Cardiac septum (tissue), 1 donor: ENCODE results near the gene CCDC88C. TPM values are rescaled to one million over a fixed set of nuclear protein-coding genes. Genes with fewer than 3 reads are reported as not detected.

ENCODE experiments used
- DNase-seq: peaks from one replicate; pipeline ENCODE4 v3.0.0-alpha.2; 2020; ENCODE audit warnings: low spot score
- intact Hi-C: fragments of 100-400 bp; cut with DNase I; formaldehyde crosslinking; loops from one replicate; pipeline ENCODE4 v1.14.0; 2022
- total RNA-seq: library from RNA; stranded (reverse); fragmentation: NEBNext Ultra II Directional; extraction: Animal tissue kit (Norgen Biotek cat#: 25700); gene quantifications from one replicate; pipeline ENCODE4 v1.2.1, GENCODE V29; 2021
- donor health status: DM: no; HTN: no; CAD: no.

CCDC88C gene
- total RNA-seq, 1 donor from 2014 or later: 2.6 TPM

DNA sequence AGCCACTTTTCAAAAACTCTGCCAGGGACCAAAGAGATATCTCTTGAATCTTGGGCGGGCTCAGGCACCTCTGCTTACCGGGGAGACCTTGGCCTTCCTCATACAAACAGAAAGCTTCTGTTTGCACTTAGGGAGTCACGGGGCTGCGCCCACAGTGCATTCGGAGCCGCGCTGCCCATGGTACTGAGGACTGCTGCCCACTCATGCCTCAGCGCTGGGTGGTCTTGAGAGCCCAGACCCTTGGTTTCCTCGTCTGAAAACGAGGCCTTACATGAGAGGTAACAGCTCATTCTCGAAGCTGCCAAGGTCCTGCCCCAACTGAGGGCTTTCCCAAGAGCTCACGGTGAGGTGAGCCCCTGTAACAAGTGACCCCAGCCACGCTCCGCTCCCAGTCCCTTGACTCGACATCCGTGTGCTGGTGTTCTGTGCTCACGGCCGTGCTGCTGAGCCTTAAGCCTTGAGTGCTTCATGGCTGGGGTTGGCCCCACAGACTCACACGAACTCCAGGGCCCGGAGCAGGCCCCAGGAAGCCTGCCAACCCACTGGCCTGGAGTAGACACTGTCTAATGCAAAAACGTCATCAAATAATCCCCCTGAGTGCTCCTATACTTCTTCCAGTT lies 125.7 kb downstream of the CCDC88C start:
- intact Hi-C loops: no loop called here
- no peak for DNase-seq

DNA sequence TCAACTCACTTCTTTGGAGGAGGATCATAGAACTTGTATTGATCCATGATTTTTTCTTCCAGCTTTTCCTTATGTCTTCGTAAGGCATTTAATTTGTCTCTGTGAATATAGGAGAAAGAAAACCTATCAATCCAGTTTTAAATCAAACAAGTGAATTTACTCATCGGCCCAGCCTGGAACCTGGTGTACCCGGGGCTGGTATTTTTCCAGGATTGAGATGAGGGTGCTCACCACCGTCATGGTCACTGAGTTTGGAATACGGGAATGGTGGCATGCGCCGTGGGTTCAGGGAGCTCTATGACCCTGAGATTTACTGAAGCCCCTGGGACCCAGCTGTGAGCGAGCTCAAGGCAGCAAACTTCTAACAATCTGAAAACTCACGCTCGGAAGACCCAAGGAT lies 126.6 kb downstream of the CCDC88C start:
- no peak for DNase-seq
- intact Hi-C loops: no loop called here

DNA sequence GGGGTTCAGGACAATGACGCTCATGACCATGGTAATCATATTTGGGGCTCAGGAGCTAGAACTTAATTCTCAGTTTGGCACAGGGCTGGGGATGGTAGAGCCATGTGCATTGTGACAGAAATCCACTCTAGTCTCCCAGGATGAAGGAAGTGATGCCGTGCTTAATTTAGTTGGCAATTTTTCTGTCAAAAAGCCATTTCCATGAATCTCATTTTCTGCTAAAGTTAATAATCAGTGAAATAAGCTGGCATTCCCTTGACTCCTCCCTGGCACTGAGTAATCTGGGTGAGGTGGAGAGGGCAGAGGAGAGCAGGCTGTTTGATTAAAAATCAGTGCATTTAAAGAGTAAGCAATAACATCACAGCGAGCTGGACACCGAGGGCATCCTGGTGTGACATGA lies 128.2 kb downstream of the CCDC88C start:
- intact Hi-C loops: loop anchor here (5.0 kb wide), 1 partner anchor 387 kb away; no protein-coding TSS in a partner anchor
- no peak for DNase-seq

DNA sequence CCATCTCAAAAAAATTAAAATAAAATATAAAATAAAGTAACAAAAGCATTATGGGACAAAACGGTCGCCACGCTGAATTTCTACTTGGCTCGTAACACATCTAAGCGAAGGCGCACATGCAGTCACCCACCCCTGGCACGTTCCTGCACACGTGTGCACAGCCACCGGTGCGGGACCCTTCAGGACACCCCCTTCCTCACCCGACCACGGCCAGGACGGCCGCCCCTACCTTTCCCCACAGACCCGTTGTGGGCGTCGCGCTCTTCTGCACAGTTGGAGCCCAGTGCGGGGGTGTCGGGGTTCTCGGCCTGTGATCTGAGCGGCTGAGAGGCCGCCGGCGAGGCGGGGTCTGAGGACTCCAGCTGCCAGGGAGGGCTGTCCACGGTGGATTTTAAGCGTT lies 128.7 kb downstream of the CCDC88C start:
- peak; percentile 56 for DNase-seq
- intact Hi-C loops: loop anchor here (5.0 kb wide), 1 partner anchor 387 kb away; no protein-coding TSS in a partner anchor

DNA sequence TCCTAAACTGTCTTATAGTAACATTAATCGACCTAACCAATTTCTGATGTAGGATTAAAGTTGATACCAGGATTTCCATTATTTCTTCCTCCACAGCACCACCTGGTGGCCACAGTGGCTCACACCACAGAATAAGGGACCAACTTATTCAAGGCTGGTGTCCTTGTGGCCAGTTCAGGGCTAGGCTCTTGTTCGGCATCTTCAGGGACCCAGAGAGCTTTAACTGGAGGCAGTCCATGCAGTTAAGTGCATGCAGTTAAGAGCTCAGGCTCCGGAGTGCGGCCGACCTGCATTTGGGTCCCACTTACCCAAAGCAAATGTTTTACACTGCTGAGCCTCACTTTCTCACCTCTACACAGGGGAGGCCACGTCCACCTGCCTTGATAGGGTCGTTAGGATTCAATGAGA lies 131.1 kb downstream of the CCDC88C start:
- intact Hi-C loops: loop anchor here (2.0 to 5.0 kb wide), 2 partner anchors 108 to 384 kb away; no protein-coding TSS in a partner anchor

DNA sequence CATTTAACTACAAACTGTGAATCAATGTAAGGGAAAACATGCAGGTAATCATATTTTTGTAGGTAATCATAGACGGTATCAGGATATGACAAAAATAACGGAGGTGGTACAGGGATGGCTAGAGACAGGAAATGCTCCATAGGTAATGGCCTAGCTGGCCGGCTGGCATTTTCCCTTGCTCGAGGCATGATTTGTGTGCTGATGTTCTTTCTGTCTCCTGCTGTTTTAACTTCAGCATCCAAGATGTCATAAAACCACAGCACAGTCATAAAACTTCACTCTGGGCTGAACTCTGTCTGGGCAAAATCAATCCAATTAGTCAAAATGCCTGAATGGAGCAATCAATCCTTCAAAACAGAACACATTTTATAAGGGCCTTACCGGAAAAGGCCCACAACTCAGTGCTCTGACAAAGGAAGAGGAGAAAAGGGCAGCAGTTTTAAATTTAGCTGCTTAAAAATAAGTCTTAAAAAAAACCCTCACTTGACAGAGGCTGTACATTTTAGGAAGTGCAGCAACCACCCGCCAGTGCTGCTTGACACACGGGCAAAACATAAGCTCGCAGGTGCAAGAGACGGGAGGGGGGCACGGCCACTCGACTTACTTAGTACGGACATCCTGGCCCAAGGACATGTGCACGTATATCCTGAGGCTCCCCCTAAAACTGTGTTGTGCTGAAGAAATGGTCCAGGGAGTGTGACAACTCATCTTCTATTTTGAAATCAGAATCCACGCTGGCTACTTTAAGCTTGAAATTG lies 132.7 kb downstream of the CCDC88C start:
- intact Hi-C loops: loop anchor here (5.0 kb wide), 1 partner anchor 383 kb away; no protein-coding TSS in a partner anchor
- DNase-seq: no peak

More for the DNA sequence above, 131.1 kb downstream of the CCDC88C start:
- peak; percentile 87 for DNase-seq

DNA sequence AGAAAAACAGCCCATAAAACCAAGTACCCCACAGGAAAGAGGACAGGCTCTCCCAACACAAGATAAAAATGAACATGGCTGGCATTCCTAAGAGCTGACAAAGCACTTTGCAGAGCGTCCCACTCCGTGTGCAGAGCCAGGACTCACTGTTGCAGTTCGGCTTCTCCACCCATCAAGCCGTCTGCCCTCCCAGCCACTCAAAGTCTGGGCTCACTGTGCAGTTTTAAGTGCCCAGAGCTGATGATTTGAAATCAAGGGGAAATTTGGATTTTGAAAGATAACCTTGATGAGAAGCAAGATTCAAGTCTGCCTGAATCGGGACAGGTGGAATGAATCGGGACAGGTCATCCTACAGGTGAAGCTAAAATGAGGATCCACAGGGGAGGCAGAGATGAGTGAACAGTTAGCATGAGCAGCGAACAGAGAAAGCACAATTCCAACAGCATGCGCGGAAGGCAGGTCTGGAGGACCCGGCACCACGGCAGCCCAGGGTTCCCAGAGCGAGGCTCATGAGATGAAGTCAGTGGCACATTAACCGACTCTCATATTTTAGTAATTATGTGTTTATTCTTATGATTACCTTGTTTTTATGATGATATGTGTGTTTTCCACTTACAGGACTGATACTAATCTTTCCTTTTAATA lies 133.4 kb downstream of the CCDC88C start:
- DNase-seq: no peak
- intact Hi-C loops: no loop called here

DNA sequence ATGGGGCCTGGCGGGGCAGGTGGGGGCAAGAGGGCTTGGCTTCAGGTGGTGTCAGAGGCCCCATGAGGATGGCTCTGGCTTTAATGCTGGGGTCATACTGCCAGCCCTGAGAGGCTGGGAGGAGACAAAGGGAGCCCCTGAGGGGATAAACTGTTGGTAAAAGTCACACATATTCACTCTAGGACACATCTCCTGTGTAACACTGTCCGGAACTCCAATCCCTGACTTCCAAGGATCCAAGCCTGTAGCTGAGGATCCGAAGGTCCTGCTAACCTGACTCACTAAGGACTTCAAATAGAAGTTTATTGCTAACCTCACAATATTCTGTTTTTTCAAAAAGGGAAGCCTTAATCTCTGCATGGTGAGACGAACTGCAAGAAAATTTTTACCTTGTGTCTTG lies 134.0 kb downstream of the CCDC88C start:
- intact Hi-C loops: no loop called here
- no peak for DNase-seq

DNA sequence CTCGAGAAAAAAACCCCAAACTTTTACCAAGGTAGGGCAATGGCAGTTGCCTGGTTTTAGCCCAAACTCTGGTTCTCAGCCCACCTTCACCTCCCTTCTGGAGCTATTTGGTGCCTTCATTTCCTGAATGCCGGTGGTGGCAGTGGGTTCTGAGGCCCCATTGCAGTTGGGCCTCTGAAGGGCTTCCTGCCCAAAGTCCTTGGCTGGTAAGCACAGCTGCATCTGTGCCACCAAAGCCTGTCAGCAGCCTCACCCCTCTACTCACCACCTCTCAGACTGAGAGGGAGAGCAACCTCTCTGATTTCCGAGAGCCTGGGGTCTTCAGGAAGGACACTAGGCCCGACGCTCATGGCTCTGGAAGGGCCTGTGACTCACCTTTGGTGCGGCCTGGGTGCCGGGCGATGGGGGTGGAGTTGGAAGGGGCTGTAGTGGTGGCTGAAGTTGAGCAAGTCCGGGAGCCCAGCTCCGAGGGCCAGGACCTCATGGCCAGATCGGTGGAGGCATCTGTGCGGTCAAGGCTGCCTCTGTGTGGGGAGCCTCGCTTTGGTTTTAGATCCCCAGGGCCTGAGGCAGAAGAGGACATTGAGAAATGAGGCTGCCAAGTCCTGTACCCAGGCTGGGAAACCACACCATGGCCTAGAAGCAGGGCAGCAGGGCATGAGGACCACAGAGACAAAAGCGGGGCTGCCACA lies 134.5 kb downstream of the CCDC88C start:
- DNase-seq: peak; percentile 59
- intact Hi-C loops: no loop called here

DNA sequence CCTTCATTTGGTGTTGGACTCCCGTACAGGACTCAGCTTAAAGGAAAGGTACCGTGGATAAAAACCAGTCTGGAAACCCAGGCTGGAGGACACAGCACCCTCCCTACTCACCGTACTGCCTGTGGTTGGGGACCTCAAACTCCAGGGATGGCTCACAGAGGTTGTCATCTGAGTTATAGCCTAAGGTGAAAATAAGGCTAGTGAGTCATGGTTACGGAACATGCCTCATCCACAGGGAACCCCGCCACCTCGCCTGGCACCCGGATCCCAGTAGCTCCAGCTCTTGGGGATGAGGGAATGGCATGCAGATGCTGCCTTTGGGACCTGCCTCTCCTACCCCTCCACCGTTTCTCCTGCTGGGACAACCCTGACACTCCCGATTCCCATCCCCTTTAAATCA lies 136.3 kb downstream of the CCDC88C start:
- peak; percentile 49 for DNase-seq
- intact Hi-C loops: no loop called here

DNA sequence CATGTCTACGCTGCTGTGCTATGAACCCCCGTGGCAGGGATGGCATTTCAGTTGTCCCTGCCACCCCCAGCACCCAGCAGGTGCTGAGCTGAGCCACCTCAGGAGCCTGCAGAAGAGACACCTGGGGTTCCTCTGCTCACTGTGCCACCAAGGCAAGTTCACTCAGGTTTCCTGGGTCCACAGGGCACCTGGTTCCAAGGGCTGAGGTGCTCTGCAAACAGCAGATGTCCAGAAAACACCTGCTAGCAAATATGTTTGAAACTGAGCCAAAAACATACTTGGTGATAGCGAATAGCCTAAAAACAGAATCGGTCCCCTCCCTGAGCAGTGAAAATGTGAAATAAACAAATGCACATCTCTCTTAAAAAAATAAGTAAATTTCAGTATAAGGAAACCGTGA lies 137.5 kb downstream of the CCDC88C start:
- DNase-seq: no peak
- intact Hi-C loops: no loop called here

DNA sequence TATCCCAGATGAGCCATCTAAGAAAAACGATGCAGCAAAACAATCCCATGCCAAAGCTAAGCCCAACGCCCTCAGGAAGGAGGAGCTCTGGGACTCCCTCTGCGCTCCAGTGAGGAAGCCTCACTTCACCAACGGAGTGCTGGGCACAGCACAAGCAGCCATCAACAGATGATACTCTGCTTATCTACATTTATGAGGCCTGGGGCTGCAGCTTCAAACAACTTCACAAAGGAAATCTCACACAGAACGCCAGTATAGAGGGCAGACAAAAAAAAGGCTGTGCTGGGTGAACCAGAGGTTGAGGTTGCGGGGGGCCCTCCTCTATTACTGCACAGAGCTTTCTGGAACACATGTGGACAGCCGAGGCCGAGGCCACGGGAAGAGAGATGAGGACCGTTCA lies 138.3 kb downstream of the CCDC88C start:
- intact Hi-C loops: no loop called here
- no peak for DNase-seq

DNA sequence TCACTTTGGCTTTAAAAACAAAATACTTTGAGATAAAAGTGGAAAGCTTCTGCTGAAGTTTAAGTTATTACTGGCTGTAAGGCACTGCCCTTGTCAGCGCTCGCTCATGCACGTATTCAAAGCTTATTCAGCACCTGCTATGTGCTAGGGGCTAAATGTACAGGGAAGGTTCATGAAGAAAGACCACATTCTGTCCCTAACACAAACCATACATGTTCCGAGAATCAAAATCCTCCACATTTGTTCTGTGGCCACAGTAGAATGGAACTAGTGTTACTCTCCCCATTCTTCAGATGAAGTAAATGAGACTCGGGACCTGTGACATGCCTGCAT lies 139.3 kb downstream of the CCDC88C start:
- intact Hi-C loops: no loop called here
- DNase-seq: no peak

DNA sequence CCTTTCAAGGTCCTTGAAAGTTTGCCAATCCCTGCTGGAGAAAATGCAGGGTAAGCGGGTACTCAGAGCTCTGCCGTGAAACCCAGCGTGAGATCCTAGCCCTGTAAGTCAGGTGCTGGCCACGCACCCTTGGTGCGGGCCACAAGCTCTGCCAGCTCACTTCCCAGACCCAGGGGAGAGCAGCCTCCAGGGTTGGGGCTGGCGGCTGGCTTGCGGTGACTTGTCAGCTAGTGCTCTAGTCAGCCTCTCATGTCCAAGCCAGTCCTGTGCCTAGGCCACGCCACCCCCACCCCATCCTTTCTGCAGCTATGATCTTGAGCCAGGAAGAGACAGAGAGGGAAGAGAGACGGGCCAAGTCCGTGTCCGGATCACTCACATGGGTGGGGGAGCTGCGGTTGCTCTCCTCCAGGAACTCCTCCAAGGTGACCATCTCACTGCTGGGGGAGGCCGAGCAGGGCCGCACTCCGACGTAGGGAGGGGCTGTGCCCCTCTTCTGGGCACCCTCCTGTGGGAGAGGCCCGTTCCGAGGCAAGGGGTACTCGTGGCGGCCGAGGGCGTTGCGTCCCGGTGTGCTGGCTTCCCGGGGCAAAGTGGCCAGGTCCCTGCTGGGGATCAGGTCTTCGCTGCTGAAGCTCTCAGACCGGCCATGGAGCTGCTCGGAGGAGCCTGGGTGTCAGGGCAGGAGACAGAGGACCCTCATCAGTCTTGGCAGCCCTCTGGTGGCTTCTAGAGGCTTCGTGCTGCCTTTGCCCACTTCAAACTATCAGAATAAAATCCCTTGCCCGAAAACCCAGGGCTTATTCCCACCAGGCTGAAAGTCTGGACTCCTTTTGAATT lies 139.9 kb downstream of the CCDC88C start:
- intact Hi-C loops: no loop called here
- DNase-seq: no peak

DNA sequence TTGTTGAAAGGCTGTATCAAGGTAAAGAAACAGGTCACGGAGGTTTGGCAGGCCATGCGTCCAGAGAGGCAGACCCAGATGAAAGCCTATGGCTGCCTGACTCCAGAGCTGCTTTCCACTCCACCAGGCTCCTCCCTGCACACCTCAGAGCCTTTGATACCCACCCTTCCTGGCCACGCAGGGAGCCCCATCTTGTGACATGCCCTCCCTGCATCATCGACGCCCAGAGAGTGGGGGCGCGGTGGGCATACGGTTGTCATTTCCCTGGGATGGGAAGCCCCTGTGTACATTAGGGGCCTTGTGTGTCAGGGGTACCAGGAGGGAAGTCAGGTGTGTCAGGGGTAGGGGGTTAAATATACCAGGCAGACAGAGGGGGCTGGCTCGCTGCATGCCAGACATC lies 142.8 kb downstream of the CCDC88C start:
- DNase-seq: no peak
- intact Hi-C loops: no loop called here

DNA sequence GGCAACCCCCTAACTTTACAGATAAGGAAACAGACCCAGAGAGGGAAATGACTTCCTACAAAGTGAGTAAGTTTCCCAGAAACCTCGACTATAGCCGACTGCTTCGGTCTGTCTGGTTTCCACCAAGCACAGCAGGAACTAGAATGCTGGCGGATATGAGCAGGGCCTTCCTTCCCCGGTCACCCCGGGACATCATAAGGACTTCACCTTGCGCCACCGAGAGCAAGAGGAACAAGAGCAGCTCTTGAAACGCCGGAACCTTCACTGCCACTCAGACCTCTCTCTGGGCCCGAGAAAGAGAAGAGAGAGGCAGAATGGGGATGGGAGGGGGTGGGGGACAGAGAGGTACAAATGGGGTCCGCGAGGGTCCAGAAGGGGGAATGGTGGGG lies 143.7 kb downstream of the CCDC88C start:
- no peak for DNase-seq
- intact Hi-C loops: no loop called here

DNA sequence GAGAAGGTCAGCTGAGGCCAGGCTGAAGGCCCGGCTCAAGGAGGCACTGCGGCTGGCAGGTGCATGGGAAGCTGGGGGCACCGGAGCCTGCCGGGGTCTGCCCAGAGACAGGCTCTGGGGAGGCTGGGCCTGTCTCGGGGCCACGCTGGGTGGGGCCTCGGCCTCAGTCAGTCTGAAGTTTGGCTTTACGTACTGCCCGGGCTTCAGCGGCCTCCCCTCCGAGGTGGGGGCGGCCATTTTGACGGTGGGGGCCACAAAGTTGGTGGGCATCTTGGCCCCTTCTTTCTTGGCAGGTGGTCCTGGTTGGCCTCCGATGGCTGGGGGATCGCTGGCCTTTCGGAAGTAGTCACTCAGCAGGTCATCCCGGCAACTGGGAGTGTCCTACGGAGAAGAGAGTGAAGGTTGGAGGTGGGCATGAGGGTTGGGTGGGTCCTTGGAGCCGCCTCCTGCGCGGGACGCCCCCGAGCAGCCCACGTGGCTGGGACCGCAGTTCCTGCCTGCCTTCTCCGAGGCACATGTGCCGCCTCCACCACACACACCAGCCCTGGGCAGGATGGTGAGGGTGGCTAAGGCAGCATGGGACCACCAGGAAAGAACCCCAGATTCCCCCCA lies 144.2 kb downstream of the CCDC88C start:
- DNase-seq: no peak
- intact Hi-C loops: no loop called here

DNA sequence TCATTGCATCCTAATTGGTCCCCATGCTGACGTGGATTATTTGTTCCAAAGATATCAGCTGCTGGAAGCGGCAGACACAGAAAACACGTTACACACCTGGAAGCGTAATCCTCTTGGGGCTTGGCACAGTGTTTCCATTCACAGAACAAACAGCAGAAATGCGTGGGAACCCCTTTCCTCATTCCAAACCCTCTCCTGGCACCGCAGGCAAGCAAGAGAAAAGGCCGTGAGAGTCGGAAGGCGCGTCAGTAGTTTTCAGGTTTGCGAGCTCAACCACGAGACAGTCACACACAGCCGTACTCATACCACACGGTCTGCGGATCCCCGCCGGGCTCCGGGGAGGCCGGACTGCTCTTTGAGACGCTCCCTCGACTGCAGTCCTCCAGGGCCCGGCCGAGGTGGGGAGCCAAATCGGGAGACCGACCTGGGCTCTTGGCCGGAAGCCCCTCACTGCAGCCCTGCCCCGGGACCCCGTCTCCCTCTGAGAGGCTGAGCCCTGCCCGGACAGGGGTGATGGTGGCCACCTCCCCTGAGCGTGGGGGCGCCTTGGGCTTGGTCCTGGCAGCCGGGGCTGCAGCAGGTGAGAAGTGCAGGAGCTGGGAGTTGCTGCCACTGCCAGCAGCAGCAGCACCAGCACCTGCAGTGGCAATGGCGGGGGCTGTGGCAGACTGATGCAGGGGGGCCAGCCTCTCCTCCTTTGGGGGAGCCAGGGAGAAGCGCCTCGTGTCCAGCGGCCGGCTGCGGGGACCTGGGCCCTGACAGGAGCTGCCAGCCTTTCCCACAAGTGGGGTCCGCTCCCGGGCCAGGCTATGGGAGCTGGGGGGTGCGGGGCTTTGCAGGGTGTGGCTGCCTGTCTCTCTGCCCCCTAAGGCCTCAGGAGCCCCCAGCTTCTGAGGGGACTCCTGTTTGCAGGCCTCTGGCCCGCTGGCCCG lies 145.0 kb downstream of the CCDC88C start:
- no peak for DNase-seq

More for the DNA sequence above, 145.0 kb downstream of the CCDC88C start:
- intact Hi-C loops: no loop called here
